HG03159 (cell line): ENCODE data around the gene MYH10.
"Not testable (repeated sequence)": the region's sequence is repeated elsewhere in the genome, so short reads cannot be mapped to it uniquely, and the experiment has no call there.

ENCODE experiments used
- ATAC-seq: cut with Tn5 transposase; IDR thresholded peaks from one replicate; pipeline ENCODE4 v1.9.1; 2021; ENCODE audit warnings: mild to moderate bottlenecking, moderate library complexity; ENCODE audit not compliant: unreplicated experiment

MYH10 gene

GRCh38 chr17:8630227-8630801 lies at the start of gene MYH10:
TSS of gene MYH10 (minus strand) at chr17:8630725. CDS start at chr17:8623246, 7,479 bp downstream.
- ATAC-seq = no peak

DNA sequence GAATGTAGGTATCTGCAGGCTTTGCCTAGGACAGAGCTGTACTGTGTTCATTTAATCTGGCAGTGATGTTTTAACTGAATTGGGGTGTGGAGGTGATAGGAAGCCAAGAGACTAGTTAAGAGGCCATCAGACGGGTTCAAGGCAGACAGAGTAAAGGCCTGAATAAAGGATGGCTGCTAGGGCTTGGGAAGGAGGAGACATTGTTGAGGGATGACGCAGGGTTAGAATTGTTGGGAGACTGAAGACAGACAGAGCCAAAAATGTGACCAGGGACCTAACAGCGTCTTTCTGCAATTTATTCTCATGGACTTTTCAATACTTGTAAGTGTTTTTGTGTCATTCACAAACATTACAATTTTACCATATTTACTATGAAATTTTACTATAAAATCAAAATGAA lies 48.6 kb upstream of the MYH10 start:
- ATAC-seq = no peak

GRCh38 chr17:8675306-8675705 lies 44.8 kb upstream of the MYH10 start:
- ATAC-seq = no peak

GRCh38 chr17:8674344-8675305 lies 44.1 kb upstream of the MYH10 start:
- no peak for ATAC-seq

DNA sequence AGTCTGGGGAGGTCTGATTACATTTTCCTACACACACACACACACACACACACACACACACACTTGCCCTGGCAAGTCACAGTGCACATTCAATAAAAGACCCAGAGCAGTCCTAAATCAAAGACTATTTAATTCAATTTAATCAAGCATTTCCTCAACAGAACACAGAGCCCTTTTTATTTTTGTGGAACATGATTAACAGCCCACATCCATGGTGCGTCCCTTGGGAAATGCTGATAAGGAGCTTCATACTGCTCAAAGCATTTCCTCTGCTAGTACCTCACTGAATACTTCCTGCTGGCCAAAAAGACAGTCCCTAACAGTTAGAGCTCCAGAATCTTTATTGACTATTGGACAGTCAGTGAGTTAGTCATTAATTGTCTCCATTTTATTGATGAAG lies 43.1 kb upstream of the MYH10 start:
- no peak for ATAC-seq

GRCh38 chr17:8672326-8672725 lies 41.8 kb upstream of the MYH10 start:
- no peak for ATAC-seq

GRCh38 chr17:8670421-8670820 lies 39.9 kb upstream of the MYH10 start:
- ATAC-seq = no peak

DNA sequence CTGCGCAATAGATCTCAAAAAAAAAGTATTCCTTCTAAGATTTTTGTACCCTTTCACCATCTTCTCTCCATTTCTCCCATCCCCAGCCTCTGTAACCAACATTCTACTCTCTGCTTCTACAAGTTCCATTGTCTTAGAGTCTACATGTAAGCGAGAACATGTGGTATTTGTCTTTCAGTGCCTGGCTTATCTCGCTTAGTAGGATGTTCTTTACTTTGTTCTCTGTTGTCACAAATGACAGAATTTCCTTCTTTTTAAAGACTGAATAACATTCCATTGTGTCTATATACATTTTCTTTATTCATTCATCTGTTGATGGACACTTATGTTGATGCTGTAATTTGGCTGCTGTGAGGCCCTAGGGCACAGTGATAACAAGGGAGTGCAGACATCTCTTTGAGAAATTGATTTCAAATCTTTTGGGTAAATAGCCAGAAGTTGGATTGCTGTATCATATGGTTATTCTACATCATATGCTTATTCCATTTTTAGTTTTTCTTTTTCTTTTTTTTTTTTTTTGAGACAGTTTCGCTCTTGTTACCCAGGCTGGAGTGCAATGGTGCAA lies 37.7 kb upstream of the MYH10 start:
- ATAC-seq = no peak

- ATAC-seq = no peak
Measured at GRCh38 chr17:8667421-8667820, 36.9 kb upstream of the MYH10 start.

DNA sequence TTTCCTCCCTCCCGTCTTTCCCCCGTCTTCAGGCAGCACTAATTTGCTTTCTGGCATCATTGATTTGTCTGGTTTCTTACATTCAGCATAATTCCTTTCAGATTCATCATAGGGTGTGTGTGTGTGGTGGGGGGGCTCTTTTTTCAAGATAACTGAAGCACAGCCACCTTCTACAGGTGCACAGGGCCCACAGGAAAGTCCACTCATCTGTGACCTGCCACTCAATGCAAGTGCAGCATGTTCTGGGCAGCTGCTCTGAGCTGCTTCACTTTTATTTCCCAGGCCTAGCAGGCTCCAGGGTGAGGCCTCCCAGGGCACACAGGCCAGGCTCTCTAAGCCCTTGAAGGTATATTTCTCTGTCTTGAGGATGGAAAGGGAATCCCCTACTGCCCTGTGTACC lies 35.2 kb upstream of the MYH10 start:
- no peak for ATAC-seq

GRCh38 chr17:8664456-8665126 lies 34.1 kb upstream of the MYH10 start:
- ATAC-seq = no peak

- no peak for ATAC-seq
Measured at GRCh38 chr17:8662973-8663372, 32.4 kb upstream of the MYH10 start.

- ATAC-seq = no peak
Measured at GRCh38 chr17:8662076-8662831, 31.7 kb upstream of the MYH10 start.

GRCh38 chr17:8660709-8661108 lies 30.2 kb upstream of the MYH10 start:
- not testable (repeated sequence) for ATAC-seq

GRCh38 chr17:8659758-8660410 lies 29.4 kb upstream of the MYH10 start:
- no peak for ATAC-seq

- ATAC-seq = no peak
Measured at GRCh38 chr17:8658810-8659209, 28.3 kb upstream of the MYH10 start.

GRCh38 chr17:8656693-8657092 lies 26.2 kb upstream of the MYH10 start:
- no peak for ATAC-seq

GRCh38 chr17:8654822-8655221 lies 24.3 kb upstream of the MYH10 start:
- no peak for ATAC-seq

- ATAC-seq = no peak
Measured at GRCh38 chr17:8651013-8651412, 20.5 kb upstream of the MYH10 start.

DNA sequence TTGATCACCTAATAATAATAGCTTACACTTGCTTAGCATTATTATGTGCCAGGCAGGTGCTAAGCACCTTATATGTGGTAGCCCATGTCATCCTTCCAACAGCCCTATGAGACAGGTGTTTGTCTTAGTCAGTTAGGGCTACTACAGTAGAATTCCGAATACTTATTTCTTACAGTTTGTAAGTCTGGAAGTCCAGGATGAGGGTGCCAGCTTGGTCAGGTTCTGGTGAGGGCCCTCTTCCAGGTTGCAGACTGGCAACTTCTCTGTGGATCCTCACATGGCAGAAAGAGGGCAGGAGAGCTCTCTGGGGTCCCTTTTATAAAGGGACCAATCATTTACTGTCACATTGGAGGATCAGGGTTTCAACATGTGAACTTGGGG lies 19.6 kb upstream of the MYH10 start:
- no peak for ATAC-seq
